VCaP (cell line): ENCODE measurements around the gene CREB3L4.

Source experiments
- H3K27ac ChIP-seq: fragments of 450-650 bp; 2 replicates; pipeline ENCODE4 v1.5.1; 2017
- CTCF ChIP-seq: fragments of 450-650 bp; conservative IDR thresholded peaks from 2 replicates; pipeline ENCODE4 v1.5.1; 2017; ENCODE audit warnings: mild to moderate bottlenecking, moderate library complexity

Gene CREB3L4

GRCh38 chr1:153922972-153923925, 44.5 kb upstream of the CREB3L4 start, which contains the start of gene GATAD2B:
Gene GATAD2B (minus strand): TSS chr1:153922972. CDS start chr1:153828347, 94,625 bp downstream.
- H3K27ac ChIP-seq, result peak within 1 kb of the TSS; percentile 96
- TF ChIP-seq CTCF, result no peak

- no peak for TF ChIP-seq CTCF
- no peak overlapping the region for H3K27ac ChIP-seq
Observed at GRCh38 chr1:153926405-153926804, 41.3 kb upstream of the CREB3L4 start.

- H3K27ac ChIP-seq, result no peak overlapping the region
- TF ChIP-seq CTCF, result no peak
Observed at GRCh38 chr1:153928245-153928644, 39.5 kb upstream of the CREB3L4 start.

- H3K27ac ChIP-seq, result no peak overlapping the region
- no peak for TF ChIP-seq CTCF
Observed at GRCh38 chr1:153928791-153929341, 38.8 kb upstream of the CREB3L4 start.

GRCh38 chr1:153929426-153929825, 38.3 kb upstream of the CREB3L4 start:
- TF ChIP-seq CTCF, result no peak
- no peak overlapping the region for H3K27ac ChIP-seq

- no peak for TF ChIP-seq CTCF
- H3K27ac ChIP-seq, result no peak overlapping the region
Observed at GRCh38 chr1:153929981-153930948, 37.4 kb upstream of the CREB3L4 start.
